DND-41 (cell line): ENCODE results near the gene NRG3.
"Not testable (repeated sequence)": the region's sequence is repeated elsewhere in the genome, so short reads cannot be mapped to it uniquely, and the experiment has no call there.

Experiments
- ATAC-seq: fragments of 200-7000 bp; cut with Tn5 transposase; 3 replicates; pipeline ENCODE4 v1.9.1; 2021; ENCODE audit warnings: low read depth; ENCODE audit not compliant: insufficient read depth
- DNase-seq: peaks from one replicate; pipeline ENCODE4 v3.0.0-alpha.2; 2020
- H2AFZ ChIP-seq: 2 replicates; pipeline ENCODE4 v1.6.0; 2012; ENCODE audit warnings: low read depth, low read length
- H3K27ac ChIP-seq: 2 replicates; pipeline ENCODE4 v1.5.1; 2012; ENCODE audit warnings: low read length, inconsistent platforms
- H3K27me3 ChIP-seq: fragments of 200-600 bp; sonication (generic); 2 replicates; pipeline ENCODE4 v1.6.0; 2012; ENCODE audit warnings: low read length, mild to moderate bottlenecking, inconsistent platforms; ENCODE audit not compliant: insufficient read depth, poor library complexity
- H3K36me3 ChIP-seq: 2 replicates; pipeline ENCODE4 v1.5.1; 2012; ENCODE audit warnings: low read length, inconsistent platforms; ENCODE audit not compliant: insufficient read depth
- H3K4me1 ChIP-seq: 2 replicates; pipeline ENCODE4 v1.5.1; 2012; ENCODE audit warnings: mild to moderate bottlenecking, low read length; ENCODE audit not compliant: insufficient read depth
- H3K4me2 ChIP-seq: 2 replicates; pipeline ENCODE4 v1.6.0; 2012; ENCODE audit warnings: mild to moderate bottlenecking, moderate library complexity, low read length, inconsistent platforms; ENCODE audit not compliant: insufficient read depth
- H3K4me3 ChIP-seq, 2 experiments: fragments of 200-600 bp in 1 of 2; shearing (Covaris generic) in 1 of 2; 2 replicates each; pipeline ENCODE4 v1.5.1; 2012 to 2016; ENCODE audit warnings: inconsistent platforms in 2 of 2, low read length in 2 of 2, mild to moderate bottlenecking in 2 of 2, low read depth in 1 of 2, moderate library complexity in 1 of 2
- H3K79me2 ChIP-seq: 2 replicates; pipeline ENCODE4 v1.6.0; 2012; ENCODE audit warnings: low read length, inconsistent platforms; ENCODE audit not compliant: insufficient read depth
- H3K9ac ChIP-seq: 2 replicates; pipeline ENCODE4 v1.6.0; 2012; ENCODE audit warnings: low read depth, mild to moderate bottlenecking, inconsistent platforms, low read length, moderate library complexity
- H3K9me3 ChIP-seq: 2 replicates; pipeline ENCODE4 v1.5.1; 2012; ENCODE audit warnings: low read length, moderate library complexity, mild to moderate bottlenecking, inconsistent platforms; ENCODE audit not compliant: insufficient read depth, severe bottlenecking
- H4K20me1 ChIP-seq: 2 replicates; pipeline ENCODE4 v1.6.0; 2012; ENCODE audit warnings: low read length; ENCODE audit not compliant: insufficient read depth
- CTCF ChIP-seq: IDR thresholded peaks from 2 replicates; pipeline ENCODE4 v1.5.1; 2012; ENCODE audit warnings: borderline replicate concordance, low read length, moderate library complexity, mild to moderate bottlenecking; ENCODE audit not compliant: poor library complexity, severe bottlenecking; ENCODE audit errors: extremely low read depth
- EZH2 ChIP-seq: IDR thresholded peaks from 3 replicates; pipeline ENCODE4 v1.6.1; 2012; ENCODE audit warnings: borderline replicate concordance, low read depth, mild to moderate bottlenecking, moderate library complexity, low read length, inconsistent platforms; ENCODE audit not compliant: severe bottlenecking

Gene NRG3

GRCh38 chr10:82041018-82041417 lies 166.0 kb downstream of the NRG3 start:
- no peak for ATAC-seq
- H3K27ac ChIP-seq, result no peak overlapping the region
- H3K9ac ChIP-seq, result no peak overlapping the region
- no peaks in the 10 kb centered on the region for H3K79me2 ChIP-seq
- H3K27me3 ChIP-seq, result no peaks in the 10 kb centered on the region
- no peaks in the 10 kb centered on the region for H3K9me3 ChIP-seq
- no peak overlapping the region for H3K4me2 ChIP-seq
- H2AFZ ChIP-seq, result no peak overlapping the region
- TF ChIP-seq CTCF, result no peak
- no peak for TF ChIP-seq EZH2
- H4K20me1 ChIP-seq, result no peaks in the 10 kb centered on the region
- no peaks in the 10 kb centered on the region for H3K4me1 ChIP-seq
- no peaks in the 10 kb centered on the region for H3K36me3 ChIP-seq
- DNase-seq, result no peak
- no peak overlapping the region for H3K4me3 ChIP-seq

- no peak overlapping the region for H3K9ac ChIP-seq
- no peak overlapping the region for H3K4me3 ChIP-seq
- no peak for ATAC-seq
- H3K36me3 ChIP-seq, result no peaks in the 10 kb centered on the region
- TF ChIP-seq EZH2, result no peak
- TF ChIP-seq CTCF, result no peak
- no peaks in the 10 kb centered on the region for H3K9me3 ChIP-seq
- no peaks in the 10 kb centered on the region for H3K4me1 ChIP-seq
- no peak for DNase-seq
- no peaks in the 10 kb centered on the region for H3K79me2 ChIP-seq
- no peaks in the 10 kb centered on the region for H3K27me3 ChIP-seq
- no peaks in the 10 kb centered on the region for H4K20me1 ChIP-seq
- H3K27ac ChIP-seq, result no peak overlapping the region
- H3K4me2 ChIP-seq, result no peak overlapping the region
- H2AFZ ChIP-seq, result no peak overlapping the region
These were observed 181.4 kb downstream of the NRG3 start for GRCh38 chr10:82056391-82056790.

- H3K79me2 ChIP-seq, H3K4me2 ChIP-seq, H4K20me1 ChIP-seq, H3K9me3 ChIP-seq, DNase-seq, ATAC-seq, H3K9ac ChIP-seq, H3K4me3 ChIP-seq, H3K27me3 ChIP-seq, H2AFZ ChIP-seq, H3K36me3 ChIP-seq, H3K4me1 ChIP-seq, H3K27ac ChIP-seq: not testable (repeated sequence)
These were observed 192.2 kb downstream of the NRG3 start for GRCh38 chr10:82067192-82067591.

GRCh38 chr10:82068501-82068900 lies 193.5 kb downstream of the NRG3 start:
- H4K20me1 ChIP-seq, result no peaks in the 10 kb centered on the region
- no peaks in the 10 kb centered on the region for H3K9me3 ChIP-seq
- H3K27me3 ChIP-seq, result no peaks in the 10 kb centered on the region
- ATAC-seq (no peak), DNase-seq (no peak)
- H3K27ac ChIP-seq, result no peak overlapping the region
- no peaks in the 10 kb centered on the region for H3K4me1 ChIP-seq
- H3K9ac ChIP-seq, result no peak overlapping the region
- no peak overlapping the region for H2AFZ ChIP-seq
- no peak overlapping the region for H3K4me2 ChIP-seq
- no peaks in the 10 kb centered on the region for H3K36me3 ChIP-seq
- TF ChIP-seq EZH2 (no peak), CTCF (no peak)
- H3K79me2 ChIP-seq, result no peaks in the 10 kb centered on the region
- H3K4me3 ChIP-seq, result no peak overlapping the region
